KMS-11 (cell line): ENCODE results near the gene NCKAP5.

Experiments used
- H2AFZ ChIP-seq: fragments of 200-600 bp; sonication (generic); 2 replicates; pipeline ENCODE4 v1.6.1; 2016; ENCODE audit warnings: antibody characterized with exemption, mixed run types, low read depth
- H3K27ac ChIP-seq: fragments of 200-600 bp; sonication (generic); 2 replicates; pipeline ENCODE4 v1.6.1; 2016; ENCODE audit warnings: mild to moderate bottlenecking, mixed run types
- H3K27me3 ChIP-seq: fragments of 200-600 bp; sonication (generic); 2 replicates; pipeline ENCODE4 v1.6.1; 2017; ENCODE audit warnings: mild to moderate bottlenecking, low read depth, mixed run types, moderate library complexity; ENCODE audit not compliant: insufficient read depth
- H3K36me3 ChIP-seq: fragments of 200-600 bp; sonication (generic); 2 replicates; pipeline ENCODE4 v1.6.1; 2017; ENCODE audit warnings: mild to moderate bottlenecking, mixed run types; ENCODE audit not compliant: insufficient read depth
- H3K4me1 ChIP-seq: fragments of 200-600 bp; sonication (generic); 2 replicates; pipeline ENCODE4 v1.6.1; 2016; ENCODE audit warnings: mild to moderate bottlenecking, low read depth, mixed run types; ENCODE audit not compliant: poor library complexity, severe bottlenecking
- H3K4me2 ChIP-seq: fragments of 200-600 bp; sonication (generic); 2 replicates; pipeline ENCODE4 v1.7.0; 2016; ENCODE audit warnings: mild to moderate bottlenecking, mixed run types
- H3K4me3 ChIP-seq: fragments of 200-600 bp; sonication (generic); IDR thresholded peaks from 2 replicates; pipeline ENCODE4 v1.6.1; 2017; ENCODE audit warnings: low read depth, low read length, mixed read lengths; ENCODE audit not compliant: insufficient read depth
- H3K79me2 ChIP-seq: fragments of 200-600 bp; sonication (generic); 2 replicates; pipeline ENCODE4 v1.6.1; 2016; ENCODE audit warnings: low read depth, mixed run types; ENCODE audit not compliant: insufficient read depth
- H3K9ac ChIP-seq: fragments of 200-600 bp; sonication (generic); 2 replicates; pipeline ENCODE4 v1.6.1; 2016; ENCODE audit warnings: mild to moderate bottlenecking, mixed run types
- H4K20me1 ChIP-seq: fragments of 200-600 bp; sonication (generic); 2 replicates; pipeline ENCODE4 v1.6.1; 2016; ENCODE audit warnings: mild to moderate bottlenecking, mixed run types; ENCODE audit not compliant: insufficient read depth
- TF ChIP-seq, protein P1 (sequence below): fragments of 200-600 bp; sonication (generic); conservative IDR thresholded peaks from 2 replicates; pipeline ENCODE4 v1.6.1; 2017; ENCODE audit warnings: low read depth, mild to moderate bottlenecking, antibody characterized with exemption, low read length, moderate library complexity, mixed read lengths

Gene NCKAP5

DNA sequence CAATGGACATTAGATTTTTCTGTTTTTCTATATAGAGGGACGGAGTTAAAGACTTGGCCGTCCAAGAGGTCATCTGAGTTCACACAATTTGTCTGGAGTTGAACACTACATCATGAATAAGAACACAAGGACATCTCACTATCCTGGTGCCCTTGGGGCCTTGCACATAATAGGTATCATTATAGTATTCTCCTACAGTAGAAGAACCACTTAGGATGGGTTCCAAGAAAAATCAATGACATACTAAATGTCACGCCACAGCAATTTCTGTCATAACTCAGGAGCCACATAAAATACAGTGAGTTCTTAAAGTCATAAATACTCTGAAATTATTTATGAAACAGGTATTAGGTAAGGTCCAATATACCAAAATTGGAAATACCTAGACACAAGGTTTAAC, 154.4 kb downstream of the NCKAP5 start:
- H3K36me3 ChIP-seq, result no peaks in the 10 kb centered on the region
- no peak overlapping the region for H3K4me3 ChIP-seq
- H3K27me3 ChIP-seq, result no peaks in the 10 kb centered on the region
- H2AFZ ChIP-seq, result no peak overlapping the region
- H3K9ac ChIP-seq, result no peak overlapping the region
- no peaks in the 10 kb centered on the region for H3K79me2 ChIP-seq
- TF ChIP-seq, protein P1, sequence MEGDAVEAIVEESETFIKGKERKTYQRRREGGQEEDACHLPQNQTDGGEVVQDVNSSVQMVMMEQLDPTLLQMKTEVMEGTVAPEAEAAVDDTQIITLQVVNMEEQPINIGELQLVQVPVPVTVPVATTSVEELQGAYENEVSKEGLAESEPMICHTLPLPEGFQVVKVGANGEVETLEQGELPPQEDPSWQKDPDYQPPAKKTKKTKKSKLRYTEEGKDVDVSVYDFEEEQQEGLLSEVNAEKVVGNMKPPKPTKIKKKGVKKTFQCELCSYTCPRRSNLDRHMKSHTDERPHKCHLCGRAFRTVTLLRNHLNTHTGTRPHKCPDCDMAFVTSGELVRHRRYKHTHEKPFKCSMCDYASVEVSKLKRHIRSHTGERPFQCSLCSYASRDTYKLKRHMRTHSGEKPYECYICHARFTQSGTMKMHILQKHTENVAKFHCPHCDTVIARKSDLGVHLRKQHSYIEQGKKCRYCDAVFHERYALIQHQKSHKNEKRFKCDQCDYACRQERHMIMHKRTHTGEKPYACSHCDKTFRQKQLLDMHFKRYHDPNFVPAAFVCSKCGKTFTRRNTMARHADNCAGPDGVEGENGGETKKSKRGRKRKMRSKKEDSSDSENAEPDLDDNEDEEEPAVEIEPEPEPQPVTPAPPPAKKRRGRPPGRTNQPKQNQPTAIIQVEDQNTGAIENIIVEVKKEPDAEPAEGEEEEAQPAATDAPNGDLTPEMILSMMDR, result no peak
- H3K4me2 ChIP-seq, result no peak overlapping the region
- no peaks in the 10 kb centered on the region for H4K20me1 ChIP-seq
- H3K27ac ChIP-seq, result no peak overlapping the region
- no peaks in the 10 kb centered on the region for H3K4me1 ChIP-seq

DNA sequence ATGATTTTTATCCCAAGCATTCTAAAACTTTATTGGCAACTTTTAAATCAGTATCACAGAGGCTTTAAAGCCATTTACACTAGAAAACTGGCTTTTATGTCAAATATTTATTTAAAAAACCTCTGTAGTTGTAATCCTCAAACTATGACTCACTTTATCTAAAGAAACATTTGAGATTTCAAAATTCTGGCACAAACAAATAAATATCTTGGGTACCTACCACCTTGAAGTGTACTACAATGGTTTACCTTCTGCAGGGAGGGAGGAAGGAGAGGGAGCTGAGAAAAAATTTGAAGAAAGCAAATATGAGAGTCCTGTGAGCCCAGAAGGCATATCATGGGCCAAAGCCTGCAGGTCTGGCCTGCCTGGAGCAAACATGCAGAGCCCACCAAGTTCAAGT, 155.6 kb downstream of the NCKAP5 start:
- H3K4me2 ChIP-seq, result no peak overlapping the region

DNA sequence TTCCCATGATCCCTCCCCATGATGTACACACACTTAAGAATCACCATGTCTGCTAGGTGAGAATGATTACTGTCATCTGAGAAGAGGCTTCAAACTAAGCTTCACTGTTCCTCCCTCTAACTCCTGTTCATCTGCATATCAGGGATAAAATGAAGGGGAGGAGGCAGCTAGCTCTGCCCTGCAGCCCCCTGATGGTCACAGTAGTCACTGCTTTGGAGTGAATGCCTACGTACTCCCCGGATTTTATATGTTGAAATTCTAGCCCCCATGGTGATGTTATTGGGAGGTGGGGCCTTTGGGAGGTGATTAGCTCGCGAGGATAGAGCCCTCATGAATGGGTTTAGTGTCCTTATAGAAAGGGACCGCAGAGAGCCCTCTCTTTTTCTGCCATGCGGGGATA, 156.4 kb downstream of the NCKAP5 start:
- TF ChIP-seq, protein P1, result no peak
- H3K4me1 ChIP-seq, result no peaks in the 10 kb centered on the region
- no peaks in the 10 kb centered on the region for H4K20me1 ChIP-seq
- H3K36me3 ChIP-seq, result no peaks in the 10 kb centered on the region
- H3K4me2 ChIP-seq, result no peak overlapping the region
- no peaks in the 10 kb centered on the region for H3K27me3 ChIP-seq
- no peak overlapping the region for H3K27ac ChIP-seq
- no peaks in the 10 kb centered on the region for H3K79me2 ChIP-seq
- no peak overlapping the region for H3K9ac ChIP-seq
- H2AFZ ChIP-seq, result no peak overlapping the region
- no peak overlapping the region for H3K4me3 ChIP-seq

More for the DNA sequence above, 155.6 kb downstream of the NCKAP5 start:
- Histone ChIP-seq H4K20me1 (no peaks in the 10 kb centered on the region), H3K79me2 (no peaks in the 10 kb centered on the region), H3K4me1 (no peaks in the 10 kb centered on the region), H2AFZ (no peak overlapping the region), H3K27me3 (no peaks in the 10 kb centered on the region), H3K27ac (no peak overlapping the region), H3K4me3 (no peak overlapping the region), H3K36me3 (no peaks in the 10 kb centered on the region), H3K9ac (no peak overlapping the region)
- TF ChIP-seq, protein P1, result no peak

DNA sequence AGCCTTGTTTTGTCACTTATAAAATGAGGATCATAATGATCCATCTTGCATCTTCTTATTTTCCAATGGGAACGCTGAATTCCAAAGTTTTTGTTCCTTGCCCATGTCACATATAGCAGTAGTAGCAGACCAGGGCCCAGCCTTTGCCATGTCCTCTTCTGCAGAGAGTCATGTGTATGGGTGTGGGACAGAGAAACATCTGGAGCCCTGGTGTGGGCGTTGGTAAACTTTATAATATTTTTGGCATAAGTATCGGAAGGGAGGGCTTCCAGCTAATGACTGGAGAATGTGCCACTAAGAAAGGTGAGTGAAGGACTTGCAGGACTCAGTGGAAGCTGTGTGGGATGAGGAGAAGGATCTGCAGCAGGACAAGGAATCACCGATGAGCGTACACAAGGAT, 157.2 kb downstream of the NCKAP5 start:
- no peaks in the 10 kb centered on the region for H3K27me3 ChIP-seq
- H3K9ac ChIP-seq, result no peak overlapping the region
- H3K4me2 ChIP-seq, result no peak overlapping the region
- no peaks in the 10 kb centered on the region for H4K20me1 ChIP-seq
- TF ChIP-seq, protein P1, result no peak
- no peaks in the 10 kb centered on the region for H3K4me1 ChIP-seq
- no peaks in the 10 kb centered on the region for H3K79me2 ChIP-seq
- no peaks in the 10 kb centered on the region for H3K36me3 ChIP-seq
- H2AFZ ChIP-seq, result no peak overlapping the region
- H3K27ac ChIP-seq, result no peak overlapping the region
- H3K4me3 ChIP-seq, result no peak overlapping the region
